ENCODE data around the gene KAZN. TPM values are rescaled to one million over a fixed set of nuclear protein-coding genes. Genes with fewer than 3 reads are reported as not detected.

The KAZN gene
- total and polyA plus RNA-seq, 2 experiments from 2014 or later, result 7.9 to 15.6 TPM

GRCh38 chr1:14887044-14887566 lies 288.6 kb downstream of the KAZN start:
- TF ChIP-seq EZH2 (IDR thresholded peaks at IDR 0.05; ENCODE audit: borderline replicate concordance) (no peak), EZH2phosphoT487 (IDR thresholded peaks at IDR 0.05; ENCODE audit: low read depth, severe bottlenecking, unreplicated experiment) (no peak), CTCF (IDR thresholded peaks at IDR 0.05; ENCODE audit: poor library complexity) (no peak)
- H3K27ac ChIP-seq, result no peak overlapping the region
- H3K4me1 ChIP-seq (ENCODE audit: insufficient read depth), result no peaks in the 10 kb centered on the region
- H3K4me3 ChIP-seq, result no peak overlapping the region
- WGBS (ENCODE audit: low lambda C conversion rate, missing lambda C conversion rate), result 95% methylated on average over 5 of the region's 5 CpGs
- H3K9me3 ChIP-seq (ENCODE audit: low read depth), result no peaks in the 10 kb centered on the region
- H3K4me2 ChIP-seq, result no peak overlapping the region
- no peak overlapping the region for H2AFZ ChIP-seq
- no peak for DNase-seq (ENCODE audit: low spot score)
- no peaks in the 10 kb centered on the region for H3K9me2 ChIP-seq (replicated peaks; ENCODE audit: insufficient read depth)
- H3K36me3 ChIP-seq (replicated peaks; ENCODE audit: insufficient read depth, low read depth), result no peaks in the 10 kb centered on the region
- H4K20me1 ChIP-seq (ENCODE audit: insufficient read depth, poor library complexity, severe bottlenecking), result no peaks in the 10 kb centered on the region
- H3K79me2 ChIP-seq, result no peaks in the 10 kb centered on the region
- H3K27me3 ChIP-seq, result no peaks in the 10 kb centered on the region

- Histone ChIP-seq H3K9me2 (replicated peaks; ENCODE audit: insufficient read depth) (no peaks in the 10 kb centered on the region), H3K9me3 (ENCODE audit: low read depth) (no peaks in the 10 kb centered on the region), H3K27me3 (no peaks in the 10 kb centered on the region), H3K4me2 (no peak overlapping the region), H3K4me1 (ENCODE audit: insufficient read depth) (no peaks in the 10 kb centered on the region), H3K27ac (no peak overlapping the region), H3K79me2 (no peaks in the 10 kb centered on the region), H4K20me1 (ENCODE audit: insufficient read depth, poor library complexity, severe bottlenecking) (no peaks in the 10 kb centered on the region), H2AFZ (no peak overlapping the region), H3K36me3 (replicated peaks; ENCODE audit: insufficient read depth, low read depth) (no peaks in the 10 kb centered on the region), H3K4me3 (no peak overlapping the region)
- no peak for DNase-seq (ENCODE audit: low spot score)
- TF ChIP-seq CTCF (IDR thresholded peaks at IDR 0.05; ENCODE audit: poor library complexity), result no peak
- TF ChIP-seq EZH2 (IDR thresholded peaks at IDR 0.05; ENCODE audit: borderline replicate concordance), result no peak
- no peak for TF ChIP-seq EZH2phosphoT487 (IDR thresholded peaks at IDR 0.05; ENCODE audit: low read depth, severe bottlenecking, unreplicated experiment)
- WGBS (ENCODE audit: low lambda C conversion rate, missing lambda C conversion rate), result 92% methylated on average over 13 of the region's 13 CpGs
These were observed 289.4 kb downstream of the KAZN start for GRCh38 chr1:14887764-14888350.

- no peaks in the 10 kb centered on the region for H3K4me1 ChIP-seq (ENCODE audit: insufficient read depth)
- H3K79me2 ChIP-seq, result no peaks in the 10 kb centered on the region
- 93% methylated on average over 10 of the region's 10 CpGs for WGBS (ENCODE audit: low lambda C conversion rate, missing lambda C conversion rate)
- DNase-seq (ENCODE audit: low spot score), result no peak
- TF ChIP-seq EZH2phosphoT487 (IDR thresholded peaks at IDR 0.05; ENCODE audit: low read depth, severe bottlenecking, unreplicated experiment) (no peak), CTCF (IDR thresholded peaks at IDR 0.05; ENCODE audit: poor library complexity) (no peak), EZH2 (IDR thresholded peaks at IDR 0.05; ENCODE audit: borderline replicate concordance) (no peak)
- no peaks in the 10 kb centered on the region for H3K9me3 ChIP-seq (ENCODE audit: low read depth)
- H3K4me3 ChIP-seq, result no peak overlapping the region
- H3K9me2 ChIP-seq (replicated peaks; ENCODE audit: insufficient read depth), result no peaks in the 10 kb centered on the region
- no peaks in the 10 kb centered on the region for H3K36me3 ChIP-seq (replicated peaks; ENCODE audit: insufficient read depth, low read depth)
- H3K27ac ChIP-seq, result no peak overlapping the region
- H4K20me1 ChIP-seq (ENCODE audit: insufficient read depth, poor library complexity, severe bottlenecking), result no peaks in the 10 kb centered on the region
- no peaks in the 10 kb centered on the region for H3K27me3 ChIP-seq
- H3K4me2 ChIP-seq, result no peak overlapping the region
- no peak overlapping the region for H2AFZ ChIP-seq
These were observed 289.9 kb downstream of the KAZN start for GRCh38 chr1:14888374-14888773.
